Upper lobe of left lung (tissue), 4 donors: ENCODE measurements around the gene CENPW.

ENCODE experiments used
- CTCF ChIP-seq, 6 experiments: fragments of 450-650 bp in 4 of 6; fragments of 200-600 bp in 2 of 6; sonication (generic) in 2 of 6; IDR thresholded peaks; one replicate each; pipeline ENCODE4 v1.5.1; 2016 to 2019; ENCODE audit warnings: antibody characterized with exemption in 6 of 6
- EP300 ChIP-seq, 4 donors: sonication (generic); formaldehyde crosslinking; IDR thresholded peaks; one replicate each; pipeline ENCODE4 v1.5.1; 2017; ENCODE audit warnings: antibody characterized with exemption in 4 of 4, control low read depth in 2 of 4
- POLR2A ChIP-seq, 4 donors: fragments of 450-650 bp; IDR thresholded peaks; one replicate each; pipeline ENCODE4 v1.5.1; 2016 to 2017; ENCODE audit warnings: antibody characterized with exemption in 4 of 4, mild to moderate bottlenecking in 2 of 4

- TF ChIP-seq CTCF (IDR thresholded peaks at IDR 0.05) (no peak), POLR2A (IDR thresholded peaks at IDR 0.05) (no peak), EP300 (IDR thresholded peaks at IDR 0.05) (no peak)
Measured at GRCh38 chr6:126367849-126368248, 27.9 kb downstream of the CENPW start.
